Stomach (tissue), 4 donors: ENCODE data around the gene STX5.

Source experiments
- EP300 ChIP-seq: sonication (generic); formaldehyde crosslinking; IDR thresholded peaks from one replicate; pipeline ENCODE4 v1.6.1; 2017; ENCODE audit warnings: antibody characterized with exemption
- POLR2A ChIP-seq, 4 donors: fragments of 450-650 bp; IDR thresholded peaks; one replicate each; pipeline ENCODE4 v1.6.1; 2016; ENCODE audit warnings: antibody characterized with exemption in 4 of 4, control low read depth in 2 of 4, mild to moderate bottlenecking in 1 of 4, moderate library complexity in 1 of 4
- TF ChIP-seq, protein P1 (sequence below), 7 experiments: fragments of 450-650 bp in 4 of 7; fragments of 200-600 bp in 3 of 7; sonication (generic) in 3 of 7; IDR thresholded peaks; one replicate each; pipeline ENCODE4 v1.5.1; 2016 to 2019; ENCODE audit warnings: antibody characterized with exemption in 7 of 7, control low read depth in 2 of 7, mild to moderate bottlenecking in 1 of 7

- TF ChIP-seq, protein P1, sequence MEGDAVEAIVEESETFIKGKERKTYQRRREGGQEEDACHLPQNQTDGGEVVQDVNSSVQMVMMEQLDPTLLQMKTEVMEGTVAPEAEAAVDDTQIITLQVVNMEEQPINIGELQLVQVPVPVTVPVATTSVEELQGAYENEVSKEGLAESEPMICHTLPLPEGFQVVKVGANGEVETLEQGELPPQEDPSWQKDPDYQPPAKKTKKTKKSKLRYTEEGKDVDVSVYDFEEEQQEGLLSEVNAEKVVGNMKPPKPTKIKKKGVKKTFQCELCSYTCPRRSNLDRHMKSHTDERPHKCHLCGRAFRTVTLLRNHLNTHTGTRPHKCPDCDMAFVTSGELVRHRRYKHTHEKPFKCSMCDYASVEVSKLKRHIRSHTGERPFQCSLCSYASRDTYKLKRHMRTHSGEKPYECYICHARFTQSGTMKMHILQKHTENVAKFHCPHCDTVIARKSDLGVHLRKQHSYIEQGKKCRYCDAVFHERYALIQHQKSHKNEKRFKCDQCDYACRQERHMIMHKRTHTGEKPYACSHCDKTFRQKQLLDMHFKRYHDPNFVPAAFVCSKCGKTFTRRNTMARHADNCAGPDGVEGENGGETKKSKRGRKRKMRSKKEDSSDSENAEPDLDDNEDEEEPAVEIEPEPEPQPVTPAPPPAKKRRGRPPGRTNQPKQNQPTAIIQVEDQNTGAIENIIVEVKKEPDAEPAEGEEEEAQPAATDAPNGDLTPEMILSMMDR (IDR thresholded peaks at IDR 0.05), result peak in 1 of 7 experiments; percentile 9
- TF ChIP-seq POLR2A (IDR thresholded peaks at IDR 0.05) (no peak), EP300 (no peak)
Measured at GRCh38 chr11:62771144-62772021, 60.5 kb downstream of the STX5 start, which contains the start of gene TAF6L.
